GM18868 (cell line): ENCODE measurements around the gene ANGPTL1.
"Not testable (repeated sequence)": the region's sequence is repeated elsewhere in the genome, so short reads cannot be mapped to it uniquely, and the experiment has no call there.

Experiments
- ATAC-seq: cut with Tn5 transposase; IDR thresholded peaks from one replicate; pipeline ENCODE4 v1.9.1; 2021; ENCODE audit warnings: mild to moderate bottlenecking, moderate library complexity; ENCODE audit not compliant: unreplicated experiment

Gene ANGPTL1

DNA sequence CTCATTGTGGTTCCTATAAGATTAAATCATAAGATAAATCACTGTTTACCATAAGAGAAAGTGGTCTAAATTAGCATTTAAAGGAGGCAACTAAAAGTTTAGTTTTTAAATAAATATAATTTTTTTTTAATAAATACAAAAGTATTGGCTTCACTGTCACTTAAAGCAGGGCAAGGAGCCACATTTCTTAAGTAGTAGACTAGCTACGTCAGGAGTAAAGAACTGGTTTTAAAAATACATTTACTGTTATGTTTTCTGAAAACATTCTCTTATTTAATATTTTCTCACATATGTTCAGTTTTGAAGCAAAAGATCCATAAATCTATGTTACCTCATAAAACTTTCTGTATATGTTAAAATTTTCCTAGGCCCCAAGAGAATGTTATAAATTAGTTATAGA is 2.2 kb downstream of the ANGPTL1 start:
- ATAC-seq = no peak

DNA sequence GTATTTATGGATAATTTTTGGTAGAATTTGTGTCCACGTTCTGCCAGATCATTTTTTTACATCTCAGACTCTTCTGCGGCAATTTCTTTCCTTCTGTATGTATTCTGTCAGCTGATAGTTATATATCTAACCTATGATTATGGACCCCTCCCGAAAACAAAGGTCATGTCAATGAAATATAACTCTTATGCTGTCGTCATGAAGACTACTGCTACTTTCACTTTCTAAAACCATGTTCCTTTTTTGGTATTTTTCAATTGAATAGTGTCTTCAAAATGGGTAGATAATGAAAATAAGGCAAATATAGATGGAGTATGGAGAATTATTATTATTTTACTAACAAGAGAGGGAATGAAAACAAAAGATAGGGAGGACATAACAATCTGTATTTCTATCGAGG is 3.2 kb downstream of the ANGPTL1 start:
- no peak for ATAC-seq

DNA sequence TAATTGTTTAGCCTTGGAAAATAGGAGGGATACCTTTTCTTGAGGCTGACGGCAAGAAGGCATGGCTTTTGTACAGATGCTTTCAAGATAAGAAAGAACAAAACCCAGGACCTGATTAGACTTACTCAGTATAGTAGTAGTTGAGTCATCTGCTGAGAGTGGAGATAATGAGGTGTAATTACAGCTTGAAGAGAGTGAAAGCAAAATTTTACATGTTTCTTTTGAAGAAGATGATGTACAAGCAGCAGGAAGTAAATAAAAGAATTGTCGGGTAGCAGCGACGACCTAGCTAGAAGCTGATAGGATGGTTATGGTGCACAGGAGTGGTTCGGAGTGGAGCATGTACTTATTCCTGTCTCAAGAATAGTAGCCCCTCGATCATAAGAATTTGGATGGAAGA is 6.6 kb downstream of the ANGPTL1 start:
- ATAC-seq = no peak

DNA sequence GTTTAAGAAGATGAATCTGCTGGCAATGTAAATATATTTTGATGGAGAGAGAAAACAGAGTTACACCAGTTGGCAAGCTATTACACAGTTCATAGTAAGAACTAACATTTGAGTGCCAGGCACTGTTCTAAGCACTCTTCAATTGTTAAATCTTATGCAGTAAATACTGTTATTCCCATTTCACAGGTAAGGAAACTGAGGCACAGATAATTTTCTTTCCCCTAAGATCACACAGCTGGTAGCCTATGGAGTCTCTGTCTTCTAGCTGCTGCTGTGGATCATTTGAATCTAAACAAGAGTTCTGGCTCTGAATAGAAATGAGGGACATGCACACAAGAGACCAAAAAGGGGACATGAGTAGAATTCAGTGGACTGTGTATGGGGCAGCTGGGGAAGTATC is 8.0 kb downstream of the ANGPTL1 start:
- no peak for ATAC-seq

DNA sequence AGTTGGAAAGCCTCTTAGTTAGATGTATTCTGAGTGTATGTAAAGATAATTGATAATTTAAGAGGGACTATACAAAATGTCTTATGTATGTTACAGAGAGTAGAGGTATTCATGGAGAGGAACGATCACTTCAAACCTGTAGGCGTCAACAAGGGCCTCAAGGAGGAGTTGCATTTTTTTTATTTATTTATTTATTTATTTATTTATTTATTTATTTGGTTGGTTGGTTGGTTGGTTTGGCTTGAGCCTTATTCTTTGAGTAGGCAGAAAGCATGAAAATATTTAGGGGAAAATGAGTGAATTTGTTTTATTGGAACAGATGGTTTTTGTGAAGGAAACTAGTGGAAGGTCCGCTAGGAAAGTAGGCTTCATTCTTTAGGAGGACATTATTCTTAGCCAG is 8.5 kb downstream of the ANGPTL1 start:
- no peak for ATAC-seq

DNA sequence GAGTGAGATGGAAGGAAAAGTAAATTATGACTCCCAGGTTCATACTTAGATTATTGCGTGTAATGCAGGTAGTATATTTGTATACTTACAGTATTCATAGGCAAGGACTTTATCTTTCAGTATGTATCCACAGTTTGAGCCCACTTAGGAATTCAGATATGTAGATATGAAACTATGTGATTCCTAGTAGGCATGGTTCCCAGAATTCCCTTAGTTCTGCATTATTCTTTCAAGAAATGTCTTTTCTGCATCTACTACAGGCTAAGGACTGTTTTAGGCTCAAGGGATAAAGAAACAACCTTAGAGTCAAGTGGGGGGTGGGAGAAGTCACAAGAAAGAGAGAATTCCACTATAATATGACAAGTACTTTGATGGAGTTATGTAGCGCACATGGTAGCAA is 13.8 kb downstream of the ANGPTL1 start:
- ATAC-seq = no peak

DNA sequence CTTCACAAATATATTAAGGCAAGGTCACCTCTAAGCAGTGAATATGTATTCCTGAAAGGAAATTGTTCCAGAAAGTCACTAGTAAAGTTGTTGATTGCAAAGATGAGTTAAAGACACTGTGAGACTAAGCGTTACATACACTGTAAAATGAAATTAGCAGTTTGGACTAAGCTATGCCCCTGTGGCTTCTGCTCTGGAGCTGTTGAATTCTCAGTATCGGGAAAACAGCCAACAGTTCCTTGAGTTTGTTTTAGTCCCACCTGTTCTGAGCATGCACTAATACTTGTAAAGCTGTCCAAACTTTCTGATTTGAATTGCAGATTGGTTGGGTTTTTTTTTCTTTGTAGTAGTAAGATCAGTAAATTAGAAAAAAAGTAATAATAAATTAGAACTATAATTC is 21.0 kb downstream of the ANGPTL1 start:
- no peak for ATAC-seq

DNA sequence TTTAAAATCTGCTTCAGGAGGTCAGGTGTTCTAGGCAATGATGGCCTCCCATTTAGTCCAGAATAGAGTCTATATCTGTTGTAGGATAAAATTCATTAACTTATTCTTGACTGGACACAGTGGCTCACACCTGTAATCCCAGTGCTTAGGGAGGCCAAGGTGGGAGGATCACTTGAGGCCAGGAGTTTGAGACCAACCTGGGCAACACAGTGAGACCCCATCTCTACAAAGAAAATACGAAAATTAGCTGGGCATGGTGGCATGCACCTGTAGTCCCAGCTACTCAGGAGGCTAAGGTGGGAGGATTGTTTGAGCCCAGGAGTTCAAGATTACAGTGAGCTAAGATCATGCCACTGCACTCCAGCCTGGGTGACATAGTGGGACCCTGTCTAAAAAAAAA is 23.0 kb downstream of the ANGPTL1 start:
- ATAC-seq = not testable (repeated sequence)

DNA sequence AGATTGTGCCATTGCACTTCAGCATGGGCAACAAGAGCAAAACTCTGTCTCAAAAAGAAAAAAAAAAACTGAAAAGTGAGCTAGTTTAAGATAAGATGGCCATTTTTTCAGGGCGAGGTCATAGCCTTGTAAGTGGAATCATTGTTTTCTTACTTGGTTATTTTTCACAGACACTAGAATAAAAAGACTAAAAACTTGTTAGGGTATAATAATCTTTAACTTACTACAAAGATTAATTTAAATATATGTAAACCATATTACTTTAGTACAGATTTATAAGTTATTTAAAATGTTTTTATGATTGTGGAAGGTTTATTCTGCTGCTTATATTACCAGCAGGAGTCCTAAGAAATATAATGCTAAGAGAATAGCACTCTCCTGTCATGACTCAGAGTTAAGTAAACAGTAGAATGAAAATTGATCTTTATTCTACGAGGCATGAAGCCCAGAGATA is 23.5 kb downstream of the ANGPTL1 start:
- no peak for ATAC-seq

DNA sequence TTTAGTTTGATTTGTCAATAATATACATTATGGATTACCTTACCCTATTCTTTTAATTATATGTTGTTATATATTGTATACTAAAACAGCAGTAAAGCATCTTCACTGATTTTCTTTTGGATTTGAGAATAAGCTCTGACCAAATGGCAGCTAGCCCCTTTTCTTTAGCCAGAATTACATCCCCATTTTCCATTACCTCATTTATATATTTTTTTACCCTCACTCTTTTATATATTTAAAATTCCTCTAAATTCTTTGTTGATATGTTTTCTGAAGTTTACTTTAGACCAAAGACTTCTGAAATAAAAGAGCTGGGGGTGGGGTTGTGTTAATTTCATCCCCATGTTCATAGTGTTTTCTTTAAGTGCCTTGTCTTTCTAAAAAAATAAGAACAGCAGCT is 24.6 kb downstream of the ANGPTL1 start:
- no peak for ATAC-seq

DNA sequence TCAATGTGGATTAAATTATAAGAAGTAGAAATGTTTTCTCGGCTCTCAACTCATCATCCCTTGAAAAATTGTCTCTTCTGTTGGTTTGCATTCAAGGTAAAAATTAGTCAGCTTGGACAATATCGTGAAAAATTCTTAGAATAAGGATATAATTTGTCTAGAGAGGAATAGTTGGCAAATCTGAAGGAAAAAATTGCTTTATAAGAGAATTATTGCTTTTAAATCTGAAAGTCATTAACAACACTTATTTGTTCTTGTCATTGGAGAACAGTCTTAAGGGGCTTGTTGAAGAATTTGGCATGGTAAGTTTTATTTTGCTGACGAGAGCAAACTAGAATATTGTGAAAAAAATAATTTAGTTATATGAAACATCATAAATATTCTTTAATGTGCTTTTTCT is 26.4 kb downstream of the ANGPTL1 start:
- no peak for ATAC-seq

DNA sequence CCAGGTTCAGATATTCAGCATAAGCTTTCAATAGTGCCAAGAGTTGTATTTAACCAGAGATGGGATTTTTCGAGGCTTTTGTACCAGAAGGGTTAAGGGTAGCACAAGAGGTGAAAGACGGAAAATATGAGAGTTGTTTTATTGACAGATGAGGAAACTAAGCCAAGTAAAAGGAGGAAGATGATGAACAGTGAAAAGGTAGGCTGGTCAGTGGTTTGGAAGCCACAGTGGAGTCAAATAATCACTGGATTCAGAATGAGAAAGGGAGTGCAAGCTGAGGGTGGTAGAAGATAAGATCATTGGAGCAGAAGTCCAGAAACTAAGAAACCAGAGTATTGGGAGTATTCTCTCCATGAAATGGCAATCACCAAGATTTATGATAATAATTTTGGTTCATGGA is 45.7 kb downstream of the ANGPTL1 start:
- no peak for ATAC-seq

DNA sequence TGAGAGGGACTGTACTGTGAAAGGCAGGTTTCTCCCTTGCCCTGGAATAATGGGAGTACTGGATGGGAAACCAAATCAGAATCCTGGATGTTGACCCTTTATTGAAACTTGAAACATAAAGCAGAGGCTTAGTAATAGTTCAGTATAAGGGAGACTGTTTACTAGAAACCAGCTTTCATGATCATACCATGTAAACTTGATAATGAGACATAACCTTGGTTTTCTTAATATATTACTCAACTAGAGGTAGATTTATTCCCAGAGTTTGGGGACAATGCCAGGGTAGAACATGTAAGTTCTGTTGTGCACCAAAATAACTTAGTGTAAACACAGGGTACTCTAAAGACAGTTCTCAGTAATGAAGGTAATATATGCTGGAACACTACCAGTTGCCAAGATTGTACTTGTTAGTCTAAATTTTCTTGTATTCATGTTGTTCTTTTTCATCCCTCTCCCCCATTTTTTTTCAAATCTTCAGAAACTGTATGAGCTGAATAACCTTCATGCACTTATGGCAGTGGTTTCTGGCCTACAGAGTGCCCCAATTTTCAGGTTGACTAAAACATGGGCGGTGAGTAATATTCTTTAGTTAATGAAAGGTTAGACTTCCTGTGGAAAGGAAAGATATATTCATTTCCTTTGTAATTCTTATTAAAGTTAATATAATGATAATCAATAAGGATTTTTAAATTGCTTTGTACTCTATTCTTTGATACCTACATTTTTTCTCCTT is 49.6 kb downstream of the ANGPTL1 start:
- no peak for ATAC-seq

DNA sequence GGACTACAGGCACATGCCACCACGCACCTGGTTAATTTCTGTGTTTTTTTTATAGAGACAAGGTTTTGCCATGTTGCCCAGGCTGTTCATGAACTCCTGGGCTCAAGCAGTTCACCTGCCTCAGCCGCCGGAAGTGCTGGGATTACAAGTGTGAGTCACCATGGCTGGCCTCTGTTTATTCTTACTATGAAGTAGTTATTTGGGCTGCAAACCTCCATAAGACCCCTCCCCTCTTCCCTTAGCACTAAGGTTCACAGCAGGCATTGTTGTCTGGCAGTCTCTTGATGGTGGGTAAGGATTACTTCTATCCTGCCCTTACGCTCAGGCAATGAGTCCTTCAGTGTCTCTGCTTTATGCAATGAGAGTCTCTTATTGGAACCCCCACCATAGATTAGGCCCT is 51.8 kb downstream of the ANGPTL1 start:
- no peak for ATAC-seq

DNA sequence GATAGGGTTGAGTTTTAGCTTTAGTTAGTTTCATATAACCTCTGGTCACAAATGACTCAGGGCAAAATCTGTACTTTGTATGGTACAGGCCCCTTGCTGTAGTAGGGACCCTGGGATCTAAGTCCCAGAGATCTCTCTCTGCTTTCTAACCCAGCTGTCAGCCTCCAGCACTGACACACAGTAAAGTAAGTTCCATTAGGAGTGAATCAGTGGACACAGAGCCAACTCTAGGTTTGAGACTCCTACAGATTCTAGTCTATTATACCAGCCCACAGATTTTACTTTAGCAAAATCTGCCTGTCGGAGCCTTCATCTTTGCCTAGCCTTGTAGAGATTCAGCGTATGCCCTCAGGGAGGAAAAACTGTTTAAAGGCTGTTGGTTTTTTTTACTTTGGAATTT is 52.5 kb downstream of the ANGPTL1 start:
- no peak for ATAC-seq

DNA sequence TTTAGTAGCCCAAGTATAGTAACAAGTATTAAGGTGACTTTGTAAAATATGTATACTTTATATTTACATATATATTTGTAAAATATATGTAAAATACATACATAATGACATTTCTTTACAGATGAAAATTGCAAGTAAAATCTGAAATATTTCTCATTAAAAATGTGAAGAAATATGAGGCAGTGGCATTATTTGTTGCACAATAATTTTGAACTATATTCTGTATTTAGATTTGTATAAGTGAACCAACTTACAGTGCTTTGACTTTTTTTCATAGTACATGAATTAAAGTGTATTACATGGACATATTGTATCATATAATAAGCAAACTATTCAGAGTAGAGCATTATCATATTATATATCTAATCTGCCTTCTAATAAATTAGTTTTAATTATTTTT is 60.3 kb downstream of the ANGPTL1 start:
- no peak for ATAC-seq

DNA sequence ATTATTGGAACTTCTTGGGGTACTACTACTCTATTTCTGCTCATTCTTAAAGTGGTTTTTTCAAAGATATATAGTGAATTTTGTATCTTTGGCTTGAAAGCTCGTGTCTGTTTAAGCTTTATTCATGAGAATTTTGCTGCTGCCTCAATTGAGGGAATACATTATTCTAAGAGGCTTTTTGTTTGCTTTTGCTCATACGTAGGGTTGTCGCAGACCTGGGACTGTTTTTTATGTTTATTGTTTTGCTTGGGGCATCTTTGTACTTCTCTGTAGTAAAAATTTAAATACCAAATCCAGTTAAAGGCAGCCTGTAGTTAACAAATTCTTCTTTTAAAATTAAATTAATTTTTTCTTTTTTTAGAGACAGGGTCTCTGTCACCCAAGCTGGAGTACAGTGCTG is 62.3 kb downstream of the ANGPTL1 start:
- ATAC-seq = no peak

DNA sequence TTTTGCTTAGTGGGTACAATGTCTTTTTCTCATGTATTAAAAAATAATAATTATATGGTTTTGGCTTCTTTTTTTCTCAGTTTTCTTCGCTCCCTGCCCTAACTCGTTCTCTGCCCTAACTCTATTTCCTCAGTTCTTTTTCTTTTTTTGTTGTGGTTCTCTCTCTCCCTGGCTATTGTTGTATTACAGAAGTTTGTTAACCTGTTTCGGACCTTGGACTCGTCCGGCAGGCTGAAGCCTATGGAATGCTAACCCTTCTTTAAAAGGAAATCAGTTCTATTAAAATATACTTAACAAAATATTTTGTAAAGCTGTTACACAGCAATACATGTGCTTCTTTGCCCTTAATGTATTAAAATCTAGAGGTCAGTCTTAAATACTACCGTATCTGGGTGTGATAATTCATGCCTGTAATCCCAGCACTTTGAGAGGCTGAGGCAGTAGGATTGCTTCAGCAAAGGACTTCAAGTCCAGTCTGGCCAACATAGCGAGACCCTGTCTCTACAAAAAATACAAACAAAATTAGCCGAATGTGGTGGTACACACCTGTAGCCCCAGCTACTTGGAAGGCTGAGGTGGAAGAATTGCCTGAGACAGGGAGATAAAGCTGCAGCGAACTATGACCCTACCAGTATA is 64.1 kb downstream of the ANGPTL1 start:
- no peak for ATAC-seq

DNA sequence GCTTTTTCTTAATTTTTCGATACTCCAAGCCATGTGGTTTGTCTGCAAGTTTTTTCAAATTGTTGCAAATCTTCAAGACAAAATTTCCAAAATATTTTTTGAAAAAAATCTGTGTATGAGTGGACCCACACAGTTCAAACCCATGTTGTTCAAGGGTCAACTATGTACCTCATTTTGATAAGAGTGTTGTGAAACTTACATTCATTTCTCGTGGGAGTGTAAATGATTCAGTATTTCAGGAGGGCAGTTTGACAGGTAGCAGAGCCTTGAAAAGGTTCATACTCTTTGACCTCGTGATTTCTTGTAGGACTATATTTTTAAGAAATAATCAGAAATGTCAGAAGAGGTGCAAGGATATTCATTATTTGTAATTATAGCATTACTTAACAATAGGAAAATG is 68.0 kb downstream of the ANGPTL1 start:
- ATAC-seq = no peak
